GM19240 (cell line): ENCODE data around the gene LHX5.

Experiments used
- DNase-seq: peaks from one replicate; pipeline ENCODE4 v3.0.0; 2011; ENCODE audit warnings: low spot score; ENCODE audit not compliant: insufficient read length

Gene LHX5

DNA sequence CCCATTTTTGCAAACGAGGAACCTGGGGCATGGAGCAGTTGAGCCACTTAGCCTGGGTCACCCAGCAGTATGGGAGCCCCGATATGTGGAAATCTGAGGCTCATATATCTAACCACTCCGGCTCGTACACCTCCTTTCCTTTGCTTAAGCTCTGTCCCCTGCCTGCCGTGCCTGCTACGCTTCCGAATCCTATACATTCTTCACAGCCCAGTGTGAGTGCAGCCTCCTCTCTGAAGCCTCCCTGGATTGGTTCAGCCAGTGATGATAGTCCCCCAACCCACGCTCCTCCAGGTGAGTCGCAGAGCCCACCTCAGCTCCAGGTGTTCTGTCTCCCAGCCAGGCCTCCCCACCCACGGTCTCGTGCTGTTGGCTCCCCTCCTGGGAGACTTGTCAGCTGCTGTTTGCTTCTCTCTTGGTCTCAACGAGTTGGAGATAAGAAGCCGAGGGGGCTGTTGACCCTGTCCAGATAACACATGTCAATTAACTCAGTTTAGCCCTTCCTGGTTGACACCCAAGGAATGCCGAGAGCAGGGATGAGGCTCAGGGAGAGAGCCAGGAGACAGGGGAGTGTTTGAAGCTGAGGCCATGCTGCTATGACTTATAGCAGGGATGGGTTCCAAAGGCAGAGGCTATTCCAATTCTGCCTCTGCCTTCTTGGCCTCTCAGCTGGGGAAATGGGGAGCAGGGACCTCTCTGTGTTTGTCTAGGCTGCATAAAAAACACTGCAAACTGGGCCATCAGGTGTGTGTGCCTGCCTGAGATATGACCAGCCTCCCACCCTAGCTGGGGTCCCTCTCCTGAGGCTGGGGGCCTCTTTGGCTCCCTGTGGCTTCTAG is 30.5 kb downstream of the LHX5 start:
- DNase-seq: no peak

- DNase-seq: no peak
These were observed 31.3 kb downstream of the LHX5 start for GRCh38 chr12:113440336-113440735.

- DNase-seq: no peak
These were observed 32.1 kb downstream of the LHX5 start for GRCh38 chr12:113439606-113440030.

DNA sequence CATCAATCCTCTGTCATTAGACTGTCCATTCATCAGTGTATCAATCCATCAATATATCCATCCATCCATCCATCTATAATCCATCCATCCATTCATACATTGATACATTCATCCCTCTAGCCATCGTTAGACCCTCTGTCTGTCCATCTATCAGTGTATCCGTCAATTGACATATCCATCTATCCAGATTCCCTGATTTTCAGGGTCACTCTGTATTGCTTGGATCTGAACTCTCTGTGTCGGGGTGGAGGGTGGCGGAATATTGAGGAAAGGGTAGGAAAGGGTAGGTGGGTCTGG is 32.4 kb downstream of the LHX5 start:
- DNase-seq: no peak

GRCh38 chr12:113438523-113439300 is 33.0 kb downstream of the LHX5 start:
- DNase-seq: no peak

- no peak for DNase-seq
These were observed 34.0 kb downstream of the LHX5 start for GRCh38 chr12:113437729-113438100.

GRCh38 chr12:113436993-113437728 is 34.5 kb downstream of the LHX5 start:
- no peak for DNase-seq

DNA sequence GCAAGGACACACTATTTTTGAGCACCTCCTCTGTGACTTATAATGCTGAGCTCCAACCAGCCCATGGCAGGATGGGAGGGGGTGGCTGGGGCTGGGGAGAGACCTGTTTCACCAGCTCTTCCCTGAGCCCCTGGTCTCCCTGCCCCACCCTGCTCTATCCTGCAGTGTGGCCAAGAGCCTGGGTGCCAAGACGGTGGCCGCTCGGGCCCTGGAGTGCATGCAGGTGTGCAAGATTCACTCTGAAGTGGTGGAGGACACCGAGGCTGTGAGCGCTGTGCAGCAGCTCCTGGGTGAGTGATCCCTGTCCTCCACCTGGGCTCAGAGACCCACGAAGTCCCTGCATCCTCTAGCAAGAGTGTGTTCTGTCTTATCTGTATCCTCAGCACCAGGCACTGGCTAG is 35.1 kb downstream of the LHX5 start:
- DNase-seq: no peak

DNA sequence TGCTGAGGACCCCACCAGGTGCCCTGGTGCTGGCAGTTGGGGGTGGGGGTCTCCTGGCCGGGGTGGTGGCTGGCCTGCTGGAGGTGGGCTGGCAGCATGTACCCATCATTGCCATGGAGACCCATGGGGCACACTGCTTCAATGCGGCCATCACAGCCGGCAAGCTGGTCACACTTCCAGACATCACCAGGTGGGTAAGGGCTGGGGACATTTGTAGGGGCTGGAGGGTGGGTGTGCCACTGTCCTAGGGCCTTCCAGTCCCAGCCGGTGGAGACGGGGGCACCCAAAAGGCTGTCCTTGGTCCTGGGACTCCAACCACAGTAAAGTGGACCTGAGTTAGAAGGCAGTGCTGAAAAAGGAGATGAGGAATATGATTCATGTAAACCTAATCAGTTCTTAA is 36.3 kb downstream of the LHX5 start:
- DNase-seq: no peak

GRCh38 chr12:113432986-113433385 is 38.7 kb downstream of the LHX5 start:
- no peak for DNase-seq

GRCh38 chr12:113428482-113428881 is 43.2 kb downstream of the LHX5 start:
- DNase-seq: no peak

- DNase-seq: no peak
These were observed 43.8 kb downstream of the LHX5 start for GRCh38 chr12:113427882-113428281.

DNA sequence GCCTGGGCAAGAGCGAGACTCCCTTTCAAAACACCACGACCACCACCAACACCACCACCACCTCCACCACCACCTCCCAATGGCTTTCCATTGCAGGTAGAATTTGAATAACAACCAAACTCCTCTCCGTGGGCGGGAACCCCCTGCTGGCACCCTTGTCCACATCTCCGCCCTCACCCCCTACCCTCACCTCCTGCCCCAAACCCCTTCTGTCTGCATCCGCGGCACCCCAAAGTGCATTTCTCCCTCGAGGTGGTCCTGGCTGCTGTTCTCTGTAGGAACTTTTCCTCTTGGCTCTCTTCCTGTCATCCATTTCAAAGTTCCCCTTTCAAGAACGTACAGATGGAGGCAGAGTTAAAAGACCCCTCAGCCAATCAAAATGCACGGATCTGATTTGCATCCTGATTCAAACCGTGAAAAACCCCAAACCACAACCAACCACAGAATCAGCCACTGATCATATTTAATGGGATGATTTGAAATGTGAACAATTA is 45.7 kb downstream of the LHX5 start:
- no peak for DNase-seq

DNA sequence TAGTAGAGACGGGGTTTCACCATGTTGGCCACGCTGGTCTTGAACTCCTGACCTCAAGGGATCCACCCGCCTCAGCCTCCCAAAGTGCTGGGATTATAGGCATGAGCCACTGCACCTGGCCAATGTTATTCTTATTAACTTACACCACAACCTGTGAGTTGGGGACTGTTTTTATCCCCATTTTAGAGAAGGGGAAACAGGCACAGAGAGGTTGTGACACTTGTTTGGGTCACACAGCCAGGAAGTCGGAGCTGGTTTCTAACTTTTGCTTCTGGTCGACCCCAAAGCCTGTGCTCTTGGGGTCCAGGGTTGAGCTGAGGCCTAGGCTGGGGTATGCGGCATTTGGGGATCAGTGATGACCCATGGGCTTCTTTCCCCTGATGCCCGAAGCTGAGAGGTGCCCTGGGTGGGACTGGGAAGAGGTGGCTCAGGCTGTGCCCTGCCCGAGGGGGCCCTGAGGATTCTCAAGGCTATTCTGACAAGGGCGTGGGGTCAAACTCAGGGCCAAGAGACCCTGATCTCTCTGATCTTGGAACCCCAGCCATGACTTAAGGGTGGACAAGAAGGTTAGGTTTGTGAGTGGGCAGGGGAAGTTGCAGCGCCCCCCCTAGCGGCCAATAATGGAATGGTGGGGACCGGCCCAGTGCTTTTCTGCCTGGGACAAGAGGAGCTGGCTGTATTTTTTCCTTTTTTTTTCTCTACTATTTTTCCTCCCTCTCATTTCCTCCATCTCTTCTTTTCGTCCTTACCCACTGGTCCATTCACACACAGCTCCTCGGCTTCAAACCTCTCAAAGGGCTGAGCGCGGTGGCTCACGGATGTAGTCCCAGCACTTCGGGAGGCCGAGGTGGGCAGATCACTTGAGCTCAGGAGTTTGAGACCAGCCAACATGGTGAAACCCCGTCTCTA is 46.5 kb downstream of the LHX5 start:
- no peak for DNase-seq

DNA sequence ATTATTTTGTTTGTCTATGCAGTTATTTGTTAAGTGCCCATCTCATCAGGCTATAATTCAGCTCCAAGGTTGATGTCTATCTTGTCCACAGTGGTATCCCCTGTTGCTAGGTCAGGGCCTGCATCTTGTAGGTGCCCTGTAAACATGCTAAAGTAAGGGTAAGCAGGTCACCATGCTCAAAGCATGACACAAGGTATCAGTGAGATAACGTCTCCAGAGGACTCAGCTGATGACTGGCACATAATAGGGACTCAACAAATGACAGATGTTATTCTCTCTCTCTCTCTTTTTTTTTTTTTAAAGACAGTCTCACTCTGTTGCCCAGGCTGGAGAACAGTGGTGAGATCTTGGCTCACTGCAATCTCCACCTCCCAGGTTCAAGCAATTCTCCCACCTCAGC is 47.2 kb downstream of the LHX5 start:
- DNase-seq: no peak

DNA sequence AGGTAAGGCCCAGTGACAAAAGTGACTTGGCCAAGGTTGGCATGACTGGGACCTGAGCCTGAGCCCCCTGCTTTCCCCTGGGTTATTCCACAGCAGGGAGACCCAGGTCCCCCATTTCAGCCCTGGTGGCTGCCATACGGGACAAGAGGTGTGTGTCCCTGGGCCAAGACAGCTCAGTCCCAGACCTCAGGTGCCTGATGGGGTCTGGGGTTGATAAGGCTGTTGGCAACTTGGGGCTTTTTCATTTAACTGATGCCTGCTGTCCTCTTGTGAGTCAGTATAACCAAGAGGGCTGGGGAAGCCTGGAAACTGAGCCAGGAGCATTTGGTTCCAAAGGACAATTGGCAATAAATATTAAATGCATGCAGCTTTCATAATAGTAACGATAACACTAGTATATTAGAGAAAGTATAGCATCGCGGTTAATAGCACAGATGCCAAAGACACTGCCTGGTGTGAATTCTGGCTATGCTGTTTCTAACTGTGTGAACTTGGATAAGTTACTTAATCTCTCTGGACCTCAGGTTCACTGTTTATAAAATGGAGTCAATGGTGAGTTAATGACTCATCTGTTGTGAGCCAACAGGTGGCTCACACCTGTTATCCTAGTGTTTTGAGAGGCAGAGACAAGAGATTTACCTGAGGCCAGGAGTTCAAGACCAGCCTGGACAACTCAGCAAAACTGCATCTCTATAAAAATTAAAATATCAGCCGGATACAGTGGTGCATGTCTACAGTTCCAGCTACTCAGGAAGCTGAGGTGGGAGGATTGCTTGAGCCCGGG is 48.6 kb downstream of the LHX5 start:
- no peak for DNase-seq

DNA sequence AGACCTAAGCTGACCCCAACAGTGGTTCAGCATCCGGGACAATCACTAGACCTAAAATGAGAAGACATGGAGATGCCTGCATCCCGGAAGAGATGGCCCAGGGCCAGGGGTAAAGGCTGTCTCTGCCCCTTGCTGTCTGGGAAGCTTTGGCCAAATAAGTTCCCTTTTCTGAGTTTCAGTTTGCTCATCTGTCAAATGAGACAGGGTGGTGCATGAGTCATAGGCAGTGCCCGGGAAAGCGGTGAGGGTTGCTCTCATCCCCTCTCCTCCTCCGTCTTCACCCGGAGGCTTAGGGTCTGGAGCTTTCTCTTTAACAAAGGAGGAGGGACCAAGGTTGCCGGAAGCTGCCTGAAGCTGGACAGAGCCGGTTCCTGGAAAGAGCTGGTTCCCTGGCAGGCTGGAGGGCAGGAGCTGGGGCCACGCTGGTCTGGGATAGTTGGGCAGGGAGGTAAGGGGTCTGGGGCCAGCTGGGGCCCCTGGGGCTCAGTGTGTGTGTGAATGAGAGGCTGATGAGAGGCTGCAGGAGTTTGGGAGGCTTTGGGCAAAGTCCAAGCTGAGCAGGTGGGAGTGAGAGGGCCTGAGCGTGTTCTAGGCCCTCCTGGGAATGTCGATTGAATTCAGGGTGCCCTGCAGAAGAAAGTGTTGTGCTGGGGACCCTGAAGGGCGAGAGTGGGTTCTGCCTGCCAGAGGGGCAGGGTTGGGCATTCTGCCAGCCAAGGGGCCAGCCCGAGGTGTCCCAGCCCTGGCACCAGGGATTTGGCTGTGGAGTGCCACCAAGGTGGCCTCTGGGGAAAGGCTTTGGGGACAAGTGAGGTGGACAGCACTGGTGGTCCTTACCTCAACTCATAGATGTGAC is 49.4 kb downstream of the LHX5 start, which contains the start of gene SDSL:
Gene SDSL, plus strand, starts transcription at position 351 of the 856 bp plus-strand sequence. CDS start 5,603 bp downstream, outside the sequence.
- peak; percentile 57 for DNase-seq

DNA sequence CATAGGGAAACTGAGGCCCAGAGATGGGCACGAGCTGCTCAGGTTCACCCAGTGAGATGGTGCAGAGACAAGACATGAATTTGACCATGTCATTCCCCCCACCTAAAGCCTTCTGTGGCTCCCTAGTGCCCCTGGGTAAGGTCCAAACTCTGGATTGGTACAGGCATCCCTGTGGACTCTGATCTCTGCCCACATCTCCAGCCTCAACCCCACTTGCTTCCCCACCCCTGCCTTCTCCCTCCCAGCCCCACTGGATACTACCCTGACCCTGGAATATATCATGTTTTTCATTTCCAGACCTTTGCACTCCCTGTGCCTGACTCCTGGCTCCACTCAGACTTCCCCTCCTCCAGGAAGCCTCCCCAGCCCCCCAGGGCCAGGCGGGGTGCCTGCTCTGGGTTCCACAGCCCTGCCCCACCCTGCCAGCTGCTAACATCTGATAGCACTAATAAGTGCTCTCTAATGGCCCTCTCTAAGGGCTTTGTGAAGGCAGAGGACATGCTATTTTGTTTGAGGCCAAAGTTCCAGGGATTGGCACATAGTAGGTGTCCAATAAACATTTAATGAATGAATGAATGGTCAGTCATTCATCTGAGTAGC is 50.6 kb downstream of the LHX5 start:
- DNase-seq: no peak
